IMR-90 (cell line): Measurements from ENCODE around the gene DLGAP4. TPM values are rescaled to one million over a fixed set of nuclear protein-coding genes. Genes with fewer than 3 reads are reported as not detected.

Experiments
- ATAC-seq: fragments of 200-7000 bp; cut with Tn5 transposase; 2 replicates; pipeline ENCODE4 v1.9.1; 2020; ENCODE audit warnings: low read depth, mild to moderate bottlenecking, moderate library complexity
- BruUV-seq: library from RNA; stranded (reverse); fragments of 400-500 nt; replicated peaks from 2 replicates; lab custom pipeline; 2021; lab: Mats Ljungman, UMichigan
- CTCF ChIA-PET: fragments of 300-600 bp; formaldehyde crosslinking; extraction: SDS; loops from one replicate; lab custom pipeline; 2021; ENCODE audit warnings: antibody characterized with exemption; lab: Yijun Ruan, JAX
- POLR2A ChIA-PET: fragments of 300-600 bp; sonication (Branson Sonifier 250); formaldehyde crosslinking; loops from one replicate; lab custom pipeline; 2022; ENCODE audit warnings: antibody characterized with exemption; ENCODE audit not compliant: unreplicated experiment; lab: Charles Lee
- DNase-seq: peaks from one replicate; pipeline ENCODE4 v3.0.0; 2013
- H2AFZ ChIP-seq: replicated peaks from 2 replicates; pipeline ENCODE3; 2013; ENCODE audit warnings: low read length, mild to moderate bottlenecking; ENCODE audit not compliant: poor library complexity
- H2AK5ac ChIP-seq: 2 replicates; pipeline ENCODE4 v1.6.1; 2013; ENCODE audit warnings: low read depth, low read length, inconsistent platforms
- H2AK9ac ChIP-seq: replicated peaks from 2 replicates; pipeline ENCODE3; 2013; ENCODE audit warnings: mild to moderate bottlenecking, low read depth, low read length, moderate library complexity; ENCODE audit not compliant: poor library complexity
- H2BK120ac ChIP-seq: 2 replicates; pipeline ENCODE4 v1.6.1; 2013; ENCODE audit warnings: low read depth, low read length, inconsistent platforms
- H2BK15ac ChIP-seq: 3 replicates; pipeline ENCODE4 v1.6.1; 2013; ENCODE audit warnings: low read depth, low read length, inconsistent platforms
- H2BK20ac ChIP-seq: 2 replicates; pipeline ENCODE4 v1.6.1; 2013; ENCODE audit warnings: low read depth, mild to moderate bottlenecking, inconsistent platforms, low read length, moderate library complexity
- H2BK5ac ChIP-seq: 2 replicates; pipeline ENCODE4 v1.6.1; 2013; ENCODE audit warnings: mild to moderate bottlenecking, low read depth, low read length, inconsistent platforms; ENCODE audit not compliant: poor library complexity, severe bottlenecking
- H3K14ac ChIP-seq: replicated peaks from 2 replicates; pipeline ENCODE4 v1.6.1; 2013; ENCODE audit warnings: low read depth, low read length, inconsistent platforms
- H3K18ac ChIP-seq: 2 replicates; pipeline ENCODE4 v1.6.1; 2013; ENCODE audit warnings: low read depth, low read length, control low read depth
- H3K23ac ChIP-seq: 2 replicates; pipeline ENCODE4 v1.6.1; 2013; ENCODE audit warnings: low read depth, low read length, inconsistent platforms
- H3K27ac ChIP-seq: 2 replicates; pipeline ENCODE4 v1.5.1; 2013; ENCODE audit warnings: mild to moderate bottlenecking, control low read depth, low read length; ENCODE audit not compliant: insufficient read depth
- H3K27me3 ChIP-seq: 2 replicates; pipeline ENCODE4 v1.6.1; 2013; ENCODE audit warnings: low read length; ENCODE audit not compliant: control insufficient read depth, insufficient read depth
- H3K36me3 ChIP-seq: 2 replicates; pipeline ENCODE4 v1.6.1; 2013; ENCODE audit warnings: low read length, mixed read lengths; ENCODE audit not compliant: control insufficient read depth, insufficient read depth
- H3K4ac ChIP-seq: 2 replicates; pipeline ENCODE4 v1.6.1; 2013; ENCODE audit warnings: low read depth, low read length, inconsistent platforms
- H3K4me1 ChIP-seq: 2 replicates; pipeline ENCODE4 v1.6.1; 2013; ENCODE audit warnings: low read length, mixed read lengths; ENCODE audit not compliant: control insufficient read depth, insufficient read depth
- H3K4me2 ChIP-seq: 2 replicates; pipeline ENCODE4 v1.6.1; 2013; ENCODE audit warnings: low read depth, mild to moderate bottlenecking, control low read depth, low read length, moderate library complexity
- H3K4me3 ChIP-seq: 2 replicates; pipeline ENCODE4 v1.5.1; 2013; ENCODE audit warnings: low read depth, mild to moderate bottlenecking, control low read depth, low read length, moderate library complexity; ENCODE audit not compliant: insufficient read depth
- H3K56ac ChIP-seq: 2 replicates; pipeline ENCODE4 v1.6.1; 2013; ENCODE audit warnings: low read length, inconsistent platforms; ENCODE audit not compliant: insufficient read depth; ENCODE audit errors: extremely low read depth
- H3K79me1 ChIP-seq, 2 experiments: 2 replicates each; pipeline ENCODE4 v1.6.1; 2013; ENCODE audit warnings: low read length in 2 of 2, inconsistent platforms in 1 of 2, low read depth in 1 of 2
- H3K9ac ChIP-seq: 2 replicates; pipeline ENCODE4 v1.6.1; 2013; ENCODE audit warnings: low read depth, low read length, control low read depth
- H3K9me1 ChIP-seq: 2 replicates; pipeline ENCODE4 v1.6.1; 2013; ENCODE audit warnings: low read length, inconsistent platforms; ENCODE audit not compliant: insufficient read depth
- H3K9me3 ChIP-seq: 2 replicates; pipeline ENCODE4 v1.6.1; 2013; ENCODE audit warnings: low read length; ENCODE audit not compliant: control insufficient read depth, insufficient read depth
- H4K20me1 ChIP-seq: 2 replicates; pipeline ENCODE4 v1.6.1; 2013; ENCODE audit warnings: low read length, inconsistent platforms; ENCODE audit not compliant: insufficient read depth
- H4K5ac ChIP-seq: 2 replicates; pipeline ENCODE4 v1.6.1; 2013; ENCODE audit warnings: mild to moderate bottlenecking, low read depth, low read length, control low read depth
- H4K8ac ChIP-seq, 2 experiments: 2 replicates each; pipeline ENCODE4 v1.6.1; 2013; ENCODE audit warnings: low read depth in 2 of 2, low read length in 2 of 2, control low read depth in 1 of 2, inconsistent platforms in 1 of 2
- H4K91ac ChIP-seq: 2 replicates; pipeline ENCODE4 v1.6.1; 2013; ENCODE audit warnings: low read depth, low read length, inconsistent platforms; ENCODE audit not compliant: insufficient read depth
- MAFK ChIP-seq: IDR thresholded peaks from 2 replicates; pipeline ENCODE4 v1.6.1; 2012; ENCODE audit warnings: low read depth, low read length, improper control_type of control experiment
- MXI1 ChIP-seq: IDR thresholded peaks from 2 replicates; pipeline ENCODE4 v1.6.1; 2012; ENCODE audit warnings: low read depth, mild to moderate bottlenecking, low read length, moderate library complexity, borderline replicate concordance
- NFE2L2 ChIP-seq: fragments of 150-350 bp; IDR thresholded peaks from 2 replicates; pipeline ENCODE4 v1.6.1; 2016; ENCODE audit warnings: low read depth, mild to moderate bottlenecking, low read length
- POLR2A ChIP-seq: IDR thresholded peaks from 2 replicates; pipeline ENCODE4 v1.6.1; 2012; ENCODE audit warnings: mild to moderate bottlenecking, low read depth, low read length
- RAD21 ChIP-seq: IDR thresholded peaks from 2 replicates; pipeline ENCODE4 v1.6.1; 2012; ENCODE audit warnings: low read length, improper control_type of control experiment
- RCOR1 ChIP-seq: IDR thresholded peaks from 2 replicates; pipeline ENCODE4 v1.6.1; 2012; ENCODE audit warnings: mild to moderate bottlenecking, low read length, improper control_type of control experiment; ENCODE audit not compliant: insufficient replicate concordance
- RFX5 ChIP-seq: IDR thresholded peaks from 2 replicates; pipeline ENCODE4 v1.8.0; 2012; ENCODE audit warnings: low read depth, mild to moderate bottlenecking, low read length, moderate library complexity
- SMC3 ChIP-seq: fragments of 150-350 bp; IDR thresholded peaks from 2 replicates; pipeline ENCODE4 v1.6.1; 2016; ENCODE audit warnings: low read depth, mild to moderate bottlenecking, antibody characterized with exemption, low read length, moderate library complexity
- WGBS, 2 experiments: methylation state at CpG; one replicate each; pipeline versions ENCODE4 v1.1.5 to v1.1.7; 2013; ENCODE audit warnings: missing lambda C conversion rate in 2 of 2; ENCODE audit not compliant: insufficient read length in 1 of 2; ENCODE audit errors: extremely low coverage in 2 of 2; 5-methylcytosine and 5-hydroxymethylcytosine counted together
- dilution Hi-C: fragments of 300-500 bp; cut with HindIII; formaldehyde crosslinking; loops from one replicate; pipeline ENCODE4 v1.14.3; 2018; ENCODE audit warnings: low sequenced_read_pairs; ENCODE audit not compliant: unreplicated experiment
- in situ Hi-C: fragments of 300-500 bp; cut with MboI; formaldehyde crosslinking; loops from 3 replicates; pipeline ENCODE4 v1.14.3; 2019; ENCODE audit warnings: low sequenced_read_pairs, inconsistent platforms, mixed read lengths
- intact Hi-C: fragments of 100-400 bp; cut with micrococcal nuclease; formaldehyde crosslinking; loops from 2 replicates; pipeline ENCODE4 v1.10.0; 2022
- polyA plus RNA-seq, 3 experiments: library from polyadenylated mRNA; depleted of rRNA; stranded (reverse); fragments of >200 nt; gene quantifications; 2 replicates each; pipeline ENCODE4 v1.2.3, GENCODE V29; 2012; ENCODE audit warnings: low replicate concordance in 1 of 3
- total RNA-seq: library from RNA; depleted of rRNA; stranded (reverse); fragments of >200 nt; gene quantifications from 2 replicates; pipeline ENCODE4 v1.2.3, GENCODE V29; 2012
- TF ChIP-seq, protein P1 (sequence below): conservative IDR thresholded peaks from 2 replicates; pipeline ENCODE4 v1.5.1; 2012; ENCODE audit warnings: mild to moderate bottlenecking, low read depth, low read length, improper control_type of control experiment
- TF ChIP-seq, protein P2 (sequence below): fragments of 150-350 bp; IDR thresholded peaks from 2 replicates; pipeline ENCODE4 v1.6.1; 2016; ENCODE audit warnings: low read depth, mild to moderate bottlenecking, low read length, moderate library complexity, borderline replicate concordance

DLGAP4 gene
- total and polyA plus RNA-seq, 2 of the 4 experiments (the other 2 are of a cell fraction) = 32.3 to 73.2 TPM

DNA sequence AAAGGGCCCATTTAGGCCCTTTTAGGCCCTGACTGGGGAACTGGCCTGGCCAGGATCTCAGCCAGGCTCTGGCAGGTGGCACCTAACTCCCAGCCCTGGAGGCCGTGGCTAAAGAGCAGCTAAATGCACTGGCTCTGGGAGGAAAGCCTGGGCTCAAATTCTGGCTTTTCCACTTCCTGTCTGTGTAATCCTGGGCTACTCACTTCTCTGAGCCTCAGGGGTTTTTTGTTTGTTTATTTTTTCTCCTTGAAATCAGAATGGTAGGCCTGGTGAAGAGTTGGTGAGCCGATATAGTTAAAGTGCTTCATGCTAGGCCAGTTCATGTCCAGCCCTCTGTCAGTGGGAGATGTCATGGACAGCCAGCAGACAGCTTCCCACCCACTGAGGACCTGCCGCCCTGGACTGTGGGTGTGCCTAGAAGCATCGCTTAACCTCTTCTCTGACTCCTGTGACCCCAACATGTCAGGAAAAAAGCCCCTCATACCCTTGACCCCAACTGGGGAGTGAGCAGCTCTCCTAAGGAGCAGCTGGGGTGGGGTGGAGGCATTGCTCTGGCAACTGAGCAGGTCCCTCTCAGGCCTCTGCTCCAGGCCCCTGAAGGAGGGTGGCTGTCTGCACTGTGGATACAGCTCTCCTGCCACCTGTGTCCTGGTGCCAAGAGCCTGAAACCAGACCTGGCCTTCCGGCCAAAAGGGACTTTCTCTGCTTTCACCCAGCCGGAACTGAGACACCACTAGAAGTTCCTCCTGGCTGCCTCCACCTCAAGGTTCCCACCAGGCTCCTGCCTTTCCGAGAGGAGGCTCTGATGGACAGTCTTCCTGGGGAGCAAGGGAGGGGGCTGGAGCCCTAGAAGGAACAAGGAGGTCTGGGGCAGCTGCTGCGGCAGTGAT lies 178.0 kb downstream of the DLGAP4 start (continued):
- TF ChIP-seq, protein P1, sequence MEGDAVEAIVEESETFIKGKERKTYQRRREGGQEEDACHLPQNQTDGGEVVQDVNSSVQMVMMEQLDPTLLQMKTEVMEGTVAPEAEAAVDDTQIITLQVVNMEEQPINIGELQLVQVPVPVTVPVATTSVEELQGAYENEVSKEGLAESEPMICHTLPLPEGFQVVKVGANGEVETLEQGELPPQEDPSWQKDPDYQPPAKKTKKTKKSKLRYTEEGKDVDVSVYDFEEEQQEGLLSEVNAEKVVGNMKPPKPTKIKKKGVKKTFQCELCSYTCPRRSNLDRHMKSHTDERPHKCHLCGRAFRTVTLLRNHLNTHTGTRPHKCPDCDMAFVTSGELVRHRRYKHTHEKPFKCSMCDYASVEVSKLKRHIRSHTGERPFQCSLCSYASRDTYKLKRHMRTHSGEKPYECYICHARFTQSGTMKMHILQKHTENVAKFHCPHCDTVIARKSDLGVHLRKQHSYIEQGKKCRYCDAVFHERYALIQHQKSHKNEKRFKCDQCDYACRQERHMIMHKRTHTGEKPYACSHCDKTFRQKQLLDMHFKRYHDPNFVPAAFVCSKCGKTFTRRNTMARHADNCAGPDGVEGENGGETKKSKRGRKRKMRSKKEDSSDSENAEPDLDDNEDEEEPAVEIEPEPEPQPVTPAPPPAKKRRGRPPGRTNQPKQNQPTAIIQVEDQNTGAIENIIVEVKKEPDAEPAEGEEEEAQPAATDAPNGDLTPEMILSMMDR = no peak

DNA sequence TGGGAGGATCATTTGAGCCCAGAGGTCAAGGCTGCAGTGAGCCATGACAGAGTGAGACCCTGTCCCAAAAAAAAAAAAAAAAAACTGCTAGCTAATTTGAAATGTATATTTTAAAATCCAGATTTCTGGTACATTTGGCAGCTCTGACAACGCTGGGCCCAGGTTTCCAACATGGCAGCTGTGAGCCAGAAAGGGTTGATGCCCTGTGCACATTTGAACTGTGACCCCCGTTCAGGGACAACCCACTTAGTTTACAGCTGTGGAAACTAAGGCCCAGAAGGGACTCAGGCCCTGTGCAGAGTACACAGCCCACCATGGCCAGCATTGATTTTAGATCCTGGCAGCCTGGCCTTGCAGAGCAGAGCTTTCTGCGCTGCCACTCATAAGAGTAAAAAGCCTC lies 179.1 kb downstream of the DLGAP4 start:
- TF ChIP-seq NFE2L2 = no peak
- TF ChIP-seq RCOR1 = no peak
- TF ChIP-seq, protein P1 = no peak
- TF ChIP-seq RFX5 = no peak
- TF ChIP-seq, protein P2, sequence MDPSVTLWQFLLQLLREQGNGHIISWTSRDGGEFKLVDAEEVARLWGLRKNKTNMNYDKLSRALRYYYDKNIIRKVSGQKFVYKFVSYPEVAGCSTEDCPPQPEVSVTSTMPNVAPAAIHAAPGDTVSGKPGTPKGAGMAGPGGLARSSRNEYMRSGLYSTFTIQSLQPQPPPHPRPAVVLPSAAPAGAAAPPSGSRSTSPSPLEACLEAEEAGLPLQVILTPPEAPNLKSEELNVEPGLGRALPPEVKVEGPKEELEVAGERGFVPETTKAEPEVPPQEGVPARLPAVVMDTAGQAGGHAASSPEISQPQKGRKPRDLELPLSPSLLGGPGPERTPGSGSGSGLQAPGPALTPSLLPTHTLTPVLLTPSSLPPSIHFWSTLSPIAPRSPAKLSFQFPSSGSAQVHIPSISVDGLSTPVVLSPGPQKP = no peak
- TF ChIP-seq MXI1 = no peak
- TF ChIP-seq RAD21 = no peak
- TF ChIP-seq SMC3 = no peak
- no peak for TF ChIP-seq MAFK
- TF ChIP-seq POLR2A = no peak
- H3K4me1 ChIP-seq = peaks cover 37% of the 10 kb centered on the region
- peaks cover 69% of the 10 kb centered on the region for H3K9me1 ChIP-seq
- no peak overlapping the region for H3K14ac ChIP-seq
- no peak overlapping the region for H2BK5ac ChIP-seq
- H3K9me3 ChIP-seq = no peaks in the 10 kb centered on the region
- no peak overlapping the region for H2AK9ac ChIP-seq
- peaks cover 7% of the 10 kb centered on the region for H3K36me3 ChIP-seq
- no peak overlapping the region for H2BK120ac ChIP-seq
- H3K4me3 ChIP-seq = no peak overlapping the region
- 100% methylated on average over 3 of the region's 3 CpGs; no CpG with 5 or more reads in 1 of the 2 experiments for WGBS, 2 experiments
- H3K4me2 ChIP-seq = no peak overlapping the region
- no peak overlapping the region for H4K5ac ChIP-seq
- no peak overlapping the region for H2AFZ ChIP-seq
- H3K9ac ChIP-seq = no peak overlapping the region
- no peak overlapping the region for H2BK20ac ChIP-seq
- CTCF ChIA-PET = no interaction called here
- no TSS peak for BruUV-seq
- no peak overlapping the region for H3K23ac ChIP-seq
- no peak for DNase-seq
- H3K4ac ChIP-seq = no peak overlapping the region
- intact Hi-C loops (no loop called here), in situ Hi-C loops (no loop called here), dilution Hi-C loops (no loop called here)
- POLR2A ChIA-PET = no interaction called here
- H4K8ac ChIP-seq = no peak overlapping the region
- peaks cover 20 to 93% of the 10 kb centered on the region in 2 experiments for H3K79me1 ChIP-seq
- no peak overlapping the region for H3K18ac ChIP-seq
- no peak overlapping the region for H3K56ac ChIP-seq
- H3K27ac ChIP-seq = no peak overlapping the region
- ATAC-seq = no peak
- H4K91ac ChIP-seq = no peak overlapping the region
- H2AK5ac ChIP-seq = no peak overlapping the region
- H2BK15ac ChIP-seq = no peak overlapping the region
- H3K27me3 ChIP-seq = no peaks in the 10 kb centered on the region
- H4K20me1 ChIP-seq = peaks cover 99% of the 10 kb centered on the region
